DND-41 (cell line): ENCODE results near the gene NDE1.
"Not testable (repeated sequence)": the region's sequence is repeated elsewhere in the genome, so short reads cannot be mapped to it uniquely, and the experiment has no call there.

Source experiments
- ATAC-seq: fragments of 200-7000 bp; cut with Tn5 transposase; 3 replicates; pipeline ENCODE4 v1.9.1; 2021; ENCODE audit warnings: low read depth; ENCODE audit not compliant: insufficient read depth
- DNase-seq: peaks from one replicate; pipeline ENCODE4 v3.0.0-alpha.2; 2020
- H2AFZ ChIP-seq: 2 replicates; pipeline ENCODE4 v1.6.0; 2012; ENCODE audit warnings: low read depth, low read length
- H3K27ac ChIP-seq: 2 replicates; pipeline ENCODE4 v1.5.1; 2012; ENCODE audit warnings: low read length, inconsistent platforms
- H3K27me3 ChIP-seq: fragments of 200-600 bp; sonication (generic); 2 replicates; pipeline ENCODE4 v1.6.0; 2012; ENCODE audit warnings: low read length, mild to moderate bottlenecking, inconsistent platforms; ENCODE audit not compliant: insufficient read depth, poor library complexity
- H3K36me3 ChIP-seq: 2 replicates; pipeline ENCODE4 v1.5.1; 2012; ENCODE audit warnings: low read length, inconsistent platforms; ENCODE audit not compliant: insufficient read depth
- H3K4me1 ChIP-seq: 2 replicates; pipeline ENCODE4 v1.5.1; 2012; ENCODE audit warnings: mild to moderate bottlenecking, low read length; ENCODE audit not compliant: insufficient read depth
- H3K4me2 ChIP-seq: 2 replicates; pipeline ENCODE4 v1.6.0; 2012; ENCODE audit warnings: mild to moderate bottlenecking, moderate library complexity, low read length, inconsistent platforms; ENCODE audit not compliant: insufficient read depth
- H3K4me3 ChIP-seq, 2 experiments: fragments of 200-600 bp in 1 of 2; shearing (Covaris generic) in 1 of 2; 2 replicates each; pipeline ENCODE4 v1.5.1; 2012 to 2016; ENCODE audit warnings: inconsistent platforms in 2 of 2, low read length in 2 of 2, mild to moderate bottlenecking in 2 of 2, low read depth in 1 of 2, moderate library complexity in 1 of 2
- H3K79me2 ChIP-seq: 2 replicates; pipeline ENCODE4 v1.6.0; 2012; ENCODE audit warnings: low read length, inconsistent platforms; ENCODE audit not compliant: insufficient read depth
- H3K9ac ChIP-seq: 2 replicates; pipeline ENCODE4 v1.6.0; 2012; ENCODE audit warnings: low read depth, mild to moderate bottlenecking, inconsistent platforms, low read length, moderate library complexity
- H3K9me3 ChIP-seq: 2 replicates; pipeline ENCODE4 v1.5.1; 2012; ENCODE audit warnings: low read length, moderate library complexity, mild to moderate bottlenecking, inconsistent platforms; ENCODE audit not compliant: insufficient read depth, severe bottlenecking
- H4K20me1 ChIP-seq: 2 replicates; pipeline ENCODE4 v1.6.0; 2012; ENCODE audit warnings: low read length; ENCODE audit not compliant: insufficient read depth
- EZH2 ChIP-seq: IDR thresholded peaks from 3 replicates; pipeline ENCODE4 v1.6.1; 2012; ENCODE audit warnings: borderline replicate concordance, low read depth, mild to moderate bottlenecking, moderate library complexity, low read length, inconsistent platforms; ENCODE audit not compliant: severe bottlenecking
- TF ChIP-seq, protein P1 (sequence below): IDR thresholded peaks from 2 replicates; pipeline ENCODE4 v1.5.1; 2012; ENCODE audit warnings: borderline replicate concordance, low read length, moderate library complexity, mild to moderate bottlenecking; ENCODE audit not compliant: poor library complexity, severe bottlenecking; ENCODE audit errors: extremely low read depth

Gene NDE1

DNA sequence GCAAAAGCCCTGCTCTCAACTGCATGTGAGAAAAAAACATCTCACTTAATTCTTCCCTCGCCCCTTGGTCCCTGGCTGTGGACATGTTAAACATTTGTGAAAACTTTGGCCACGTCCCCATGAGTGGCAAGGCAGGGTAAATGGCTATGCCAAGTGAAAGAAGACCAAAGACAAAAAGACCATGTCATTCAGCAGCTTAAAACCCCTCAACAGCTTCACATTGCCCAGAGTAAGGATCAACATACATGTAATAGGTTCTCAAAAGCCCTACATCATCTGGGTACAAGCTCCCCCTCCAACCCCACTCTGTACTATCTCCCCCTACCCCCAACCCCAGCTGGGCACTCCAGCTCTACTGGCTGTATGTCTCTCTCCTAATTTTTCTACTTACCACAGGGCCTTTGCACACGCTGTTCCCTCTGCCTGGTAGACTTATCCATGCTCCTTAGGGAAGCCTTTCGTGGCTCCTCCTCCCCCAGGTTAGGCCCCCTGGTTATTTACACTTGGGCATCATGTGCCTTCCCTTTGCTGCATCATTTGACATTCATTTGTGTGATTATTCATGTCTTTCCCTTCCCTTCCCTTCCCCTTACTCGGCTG, 75.7 kb downstream of the NDE1 start:
- H3K4me2 ChIP-seq, result no peak overlapping the region

DNA sequence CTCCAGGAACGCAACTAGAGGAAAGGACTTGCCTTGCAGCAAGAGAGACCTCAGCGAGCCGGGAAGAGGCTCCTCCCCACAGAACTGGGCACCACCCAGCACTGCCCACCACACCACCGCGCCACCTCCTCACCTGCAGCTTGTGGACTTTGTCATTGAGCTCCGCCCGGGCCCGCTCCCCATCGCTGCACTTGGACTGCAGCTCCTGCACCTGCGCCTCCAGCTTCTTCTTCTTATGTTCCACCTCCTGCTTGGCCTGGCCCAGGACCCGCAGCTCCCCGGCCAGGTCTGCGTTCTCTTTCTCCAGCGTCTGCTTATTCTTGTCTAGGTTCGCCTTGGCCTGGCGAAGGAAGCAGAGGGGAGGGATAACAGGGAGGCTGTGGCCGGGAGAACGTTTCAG, 76.7 kb downstream of the NDE1 start:
- no peak overlapping the region for H3K9ac ChIP-seq
- no peaks in the 10 kb centered on the region for H3K27me3 ChIP-seq
- no peaks in the 10 kb centered on the region for H3K79me2 ChIP-seq
- no peak overlapping the region for H3K27ac ChIP-seq
- ATAC-seq (no peak), DNase-seq (no peak)
- H3K4me2 ChIP-seq, result no peak overlapping the region
- H3K9me3 ChIP-seq, result no peaks in the 10 kb centered on the region
- TF ChIP-seq, protein P1, sequence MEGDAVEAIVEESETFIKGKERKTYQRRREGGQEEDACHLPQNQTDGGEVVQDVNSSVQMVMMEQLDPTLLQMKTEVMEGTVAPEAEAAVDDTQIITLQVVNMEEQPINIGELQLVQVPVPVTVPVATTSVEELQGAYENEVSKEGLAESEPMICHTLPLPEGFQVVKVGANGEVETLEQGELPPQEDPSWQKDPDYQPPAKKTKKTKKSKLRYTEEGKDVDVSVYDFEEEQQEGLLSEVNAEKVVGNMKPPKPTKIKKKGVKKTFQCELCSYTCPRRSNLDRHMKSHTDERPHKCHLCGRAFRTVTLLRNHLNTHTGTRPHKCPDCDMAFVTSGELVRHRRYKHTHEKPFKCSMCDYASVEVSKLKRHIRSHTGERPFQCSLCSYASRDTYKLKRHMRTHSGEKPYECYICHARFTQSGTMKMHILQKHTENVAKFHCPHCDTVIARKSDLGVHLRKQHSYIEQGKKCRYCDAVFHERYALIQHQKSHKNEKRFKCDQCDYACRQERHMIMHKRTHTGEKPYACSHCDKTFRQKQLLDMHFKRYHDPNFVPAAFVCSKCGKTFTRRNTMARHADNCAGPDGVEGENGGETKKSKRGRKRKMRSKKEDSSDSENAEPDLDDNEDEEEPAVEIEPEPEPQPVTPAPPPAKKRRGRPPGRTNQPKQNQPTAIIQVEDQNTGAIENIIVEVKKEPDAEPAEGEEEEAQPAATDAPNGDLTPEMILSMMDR, result no peak
- no peak for TF ChIP-seq EZH2
- H3K4me3 ChIP-seq, result no peak overlapping the region
- peaks cover 34% of the 10 kb centered on the region for H3K36me3 ChIP-seq
- no peak overlapping the region for H2AFZ ChIP-seq
- H3K4me1 ChIP-seq, result no peaks in the 10 kb centered on the region
- no peaks in the 10 kb centered on the region for H4K20me1 ChIP-seq

More for the DNA sequence above, 75.7 kb downstream of the NDE1 start:
- Histone ChIP-seq H4K20me1 (no peaks in the 10 kb centered on the region), H2AFZ (no peak overlapping the region), H3K79me2 (no peaks in the 10 kb centered on the region), H3K4me1 (no peaks in the 10 kb centered on the region), H3K9me3 (no peaks in the 10 kb centered on the region), H3K9ac (no peak overlapping the region), H3K4me3 (no peak overlapping the region), H3K27ac (no peak overlapping the region), H3K27me3 (no peaks in the 10 kb centered on the region), H3K36me3 (peaks cover 41% of the 10 kb centered on the region)
- ATAC-seq (no peak), DNase-seq (no peak)
- TF ChIP-seq, protein P1, result no peak
- TF ChIP-seq EZH2, result no peak

DNA sequence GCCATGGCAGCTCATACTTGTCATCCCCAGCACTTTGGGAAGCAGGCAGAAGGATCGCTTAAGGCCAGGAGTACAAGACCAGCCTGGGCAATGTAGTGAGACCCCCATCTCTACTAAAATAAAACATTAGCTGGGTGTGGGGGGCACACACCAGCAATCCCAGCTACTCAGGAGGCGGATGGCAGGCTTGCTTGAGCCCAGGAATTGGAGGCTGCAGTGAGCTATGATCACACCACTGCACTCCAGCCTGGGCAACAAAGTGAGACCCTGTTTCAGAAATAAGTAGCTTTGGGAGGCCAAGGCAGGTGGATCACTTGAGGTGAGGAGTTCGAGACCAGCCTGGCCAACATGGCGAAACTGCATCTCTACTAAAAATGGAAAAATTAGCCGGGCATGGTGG, 77.7 kb downstream of the NDE1 start:
- H3K27ac ChIP-seq, H3K9ac ChIP-seq, H2AFZ ChIP-seq, H3K79me2 ChIP-seq, H3K4me1 ChIP-seq, H3K4me3 ChIP-seq, H3K4me2 ChIP-seq, H3K27me3 ChIP-seq, H3K9me3 ChIP-seq, ATAC-seq, DNase-seq, H4K20me1 ChIP-seq: not testable (repeated sequence)
- peaks cover 30% of the 10 kb centered on the region for H3K36me3 ChIP-seq

DNA sequence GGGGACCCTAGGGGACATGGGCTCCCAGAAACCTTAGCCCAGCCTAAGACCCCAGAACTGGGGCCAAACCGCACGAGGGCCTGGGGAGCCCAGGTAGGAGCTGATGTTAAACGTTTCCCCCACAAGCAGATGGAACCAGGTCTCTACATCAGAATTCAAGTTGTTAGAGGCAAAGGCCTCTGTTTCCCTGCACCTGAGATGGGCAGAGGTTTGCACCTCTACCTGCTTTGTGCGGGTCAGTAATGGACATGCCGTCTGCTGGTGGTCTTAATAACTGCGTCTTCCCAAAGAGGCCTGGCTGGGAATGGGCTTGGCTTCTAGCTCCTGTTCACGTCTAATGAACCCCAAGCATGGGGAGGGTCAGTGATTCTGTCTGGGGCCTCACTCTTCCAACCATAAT, 79.1 kb downstream of the NDE1 start:
- Histone ChIP-seq H3K4me1 (no peaks in the 10 kb centered on the region), H3K9me3 (no peaks in the 10 kb centered on the region), H3K9ac (no peak overlapping the region), H2AFZ (no peak overlapping the region), H3K4me2 (no peak overlapping the region), H3K27me3 (no peaks in the 10 kb centered on the region), H3K27ac (no peak overlapping the region), H3K79me2 (no peaks in the 10 kb centered on the region), H3K36me3 (peaks cover 20% of the 10 kb centered on the region), H4K20me1 (no peaks in the 10 kb centered on the region), H3K4me3 (no peak overlapping the region)
- no peak for TF ChIP-seq EZH2
- ATAC-seq (no peak), DNase-seq (no peak)
